K562 (cell line): ENCODE data around the gene PGGHG. TPM values are rescaled to one million over a fixed set of nuclear protein-coding genes. Genes with fewer than 3 reads are reported as not detected.

Source experiments
- ATAC-seq: fragments of 200-7000 bp; cut with Tn5 transposase; 3 replicates; pipeline ENCODE4 v1.9.1; 2020; ENCODE audit warnings: moderate library complexity
- Bru-seq: library from RNA; stranded (reverse); fragments of 400-500 nt; gene quantifications from one replicate; lab custom pipeline; 2021; lab: Mats Ljungman, UMichigan
- BruChase-seq, 2 experiments: library from RNA; stranded (reverse); fragments of 400-500 nt; gene quantifications; one replicate each; lab custom pipeline; 2021; lab: Mats Ljungman, UMichigan
- BruUV-seq: library from RNA; stranded (reverse); fragments of 400-500 nt; replicated peaks from 2 replicates; lab custom pipeline; 2021; lab: Mats Ljungman, UMichigan
- CTCF ChIA-PET: fragments of 300-600 bp; formaldehyde crosslinking; extraction: SDS; loops from one replicate; lab custom pipeline; 2021; ENCODE audit warnings: low intra/inter-chr PET ratio; lab: Yijun Ruan, JAX
- POLR2A ChIA-PET: fragments of 300-600, 350-650 bp; sonication (Branson Sonifier 250); formaldehyde crosslinking; extraction: SDS; loops from one replicate; lab custom pipeline; 2021; ENCODE audit warnings: antibody characterized with exemption, inconsistent platforms; lab: Yijun Ruan, JAX
- DNase-seq, 4 experiments: peaks; one replicate each; pipeline versions ENCODE4 v3.0.0 to v3.0.0-alpha.2; 2011 to 2018; ENCODE audit warnings: low spot score in 3 of 4, mixed read lengths in 3 of 4; ENCODE audit errors: extremely low read depth in 1 of 4
- FAIRE-seq: peaks from 2 replicates; lab custom pipeline; 2011; peaks lifted over from hg19 to GRCh38; lab: Jason Lieb, UNC
- H2AFZ ChIP-seq: 2 replicates; pipeline ENCODE4 v1.6.0; 2011; ENCODE audit warnings: low read depth, low read length, control low read depth, inconsistent platforms
- H3K27ac ChIP-seq: fragments of 200-600 bp; 3 replicates; pipeline ENCODE4 v1.8.0; 2011; ENCODE audit warnings: low read depth, mild to moderate bottlenecking, control low read depth, inconsistent platforms, low read length, moderate library complexity, mixed read lengths; ENCODE audit errors: extremely low read depth
- H3K27me3 ChIP-seq, 2 experiments: fragments of 300-600 bp in 1 of 2; 2 replicates in 1 of 2; 3 replicates in 1 of 2; pipeline versions ENCODE4 v1.6.0 to v1.8.0; 2011; ENCODE audit warnings: inconsistent platforms in 2 of 2, low read length in 2 of 2, mild to moderate bottlenecking in 1 of 2, mixed read lengths in 1 of 2, moderate library complexity in 1 of 2; ENCODE audit not compliant: control insufficient read depth in 2 of 2, insufficient read depth in 2 of 2
- H3K36me3 ChIP-seq: fragments of 300-600 bp; 3 replicates; pipeline ENCODE4 v1.8.0; 2011; ENCODE audit warnings: mild to moderate bottlenecking, low read length, inconsistent platforms; ENCODE audit not compliant: control insufficient read depth, insufficient read depth
- H3K4me1 ChIP-seq, 2 experiments: fragments of 200-600 bp in 1 of 2; replicated peaks in 1 of 2; 2 replicates in 1 of 2; 3 replicates in 1 of 2; pipeline versions ENCODE4 v1.5.1 to v1.8.0; 2011; ENCODE audit warnings: inconsistent platforms in 2 of 2, low read length in 2 of 2, mild to moderate bottlenecking in 1 of 2, mixed read lengths in 1 of 2, moderate library complexity in 1 of 2; ENCODE audit not compliant: control insufficient read depth in 2 of 2, insufficient read depth in 2 of 2
- H3K4me2 ChIP-seq: 2 replicates; pipeline ENCODE4 v1.6.1; 2011; ENCODE audit warnings: low read length, control low read depth, inconsistent platforms, mixed read lengths; ENCODE audit not compliant: insufficient read depth
- H3K4me3 ChIP-seq: fragments of 200-600 bp; sonication (generic), shearing (Covaris generic); 2 replicates; pipeline ENCODE4 v1.5.1; 2016; ENCODE audit warnings: control low read depth, inconsistent platforms
- H3K79me2 ChIP-seq: fragments of 200-600 bp; 3 replicates; pipeline ENCODE4 v1.8.0; 2011; ENCODE audit warnings: low read length, inconsistent platforms; ENCODE audit not compliant: control insufficient read depth, insufficient read depth
- H3K9ac ChIP-seq, 2 experiments: 2 replicates each; pipeline versions ENCODE4 v1.6.0 to v1.6.1; 2011; ENCODE audit warnings: low read depth in 2 of 2, low read length in 2 of 2, control low read depth in 1 of 2, inconsistent platforms in 1 of 2, mild to moderate bottlenecking in 1 of 2, mixed read lengths in 1 of 2; ENCODE audit not compliant: insufficient read depth in 1 of 2
- H3K9me1 ChIP-seq: one replicate; pipeline ENCODE4 v1.6.0; 2011; ENCODE audit warnings: inconsistent platforms, mild to moderate bottlenecking, low read length, moderate library complexity; ENCODE audit not compliant: control insufficient read depth, insufficient read depth
- H3K9me3 ChIP-seq: replicated peaks from 2 replicates; pipeline ENCODE4 v1.5.1; 2011; ENCODE audit warnings: low read depth, low read length, inconsistent platforms; ENCODE audit not compliant: control insufficient read depth, insufficient read depth
- H4K20me1 ChIP-seq: replicated peaks from 2 replicates; pipeline ENCODE4 v1.6.1; 2011; ENCODE audit warnings: low read length, inconsistent platforms, mixed read lengths; ENCODE audit not compliant: control insufficient read depth, insufficient read depth
- BRD4 ChIP-seq: fragments of 200-600 bp; sonication (generic); IDR thresholded peaks from 2 replicates; pipeline ENCODE4 v1.6.1; 2017; ENCODE audit warnings: inconsistent platforms
- CXXC5 ChIP-seq: fragments of 250-450 bp; sonication (Bioruptor Pico); IDR thresholded peaks from 2 replicates; pipeline ENCODE4 v1.8.0; 2022; ENCODE audit warnings: inconsistent platforms, mild to moderate bottlenecking, moderate library complexity
- GABPA ChIP-seq: fragments of 200-800 bp; sonication (Bioruptor generic); conservative IDR thresholded peaks from 2 replicates; pipeline ENCODE4 v1.6.1; 2016; ENCODE audit warnings: low read depth, missing genetic modification characterization, missing compliant biosample characterization
- GATAD2B ChIP-seq: fragments of 450-650 bp; IDR thresholded peaks from 2 replicates; pipeline ENCODE4 v1.6.1; 2017; ENCODE audit warnings: mild to moderate bottlenecking, borderline replicate concordance
- KLF13 ChIP-seq: fragments of 450-650 bp; IDR thresholded peaks from 2 replicates; pipeline ENCODE4 v1.6.1; 2016; ENCODE audit warnings: missing genetic modification characterization, low read depth, mild to moderate bottlenecking, missing compliant biosample characterization, moderate library complexity, borderline replicate concordance
- MTA1 ChIP-seq: fragments of 450-650 bp; IDR thresholded peaks from 2 replicates; pipeline ENCODE4 v1.6.1; 2017; ENCODE audit warnings: borderline replicate concordance
- MYC ChIP-seq, 2 experiments: fragments of 250-450 bp in 1 of 2; sonication (Bioruptor Pico) in 1 of 2; IDR thresholded peaks; 2 replicates each; pipeline versions ENCODE4 v1.5.1 to v1.6.1; 2012 to 2021; ENCODE audit warnings: low read depth in 2 of 2, borderline replicate concordance in 1 of 2, improper control_type of control experiment in 1 of 2, low read length in 1 of 2, mild to moderate bottlenecking in 1 of 2, moderate library complexity in 1 of 2
- PCBP1 ChIP-seq: fragments of 200-400 bp; formaldehyde crosslinking; IDR thresholded peaks from 2 replicates; pipeline ENCODE4 v1.6.1; 2018; ENCODE audit warnings: mild to moderate bottlenecking, low read depth, low read length; ENCODE audit not compliant: poor library complexity, severe bottlenecking
- POLR2A ChIP-seq: fragments of 450-650 bp; conservative IDR thresholded peaks from 2 replicates; pipeline ENCODE4 v1.6.1; 2016
- POLR2AphosphoS5 ChIP-seq: IDR thresholded peaks from 2 replicates; pipeline ENCODE4 v1.6.1; 2011; ENCODE audit warnings: mild to moderate bottlenecking, low read depth, low read length, moderate library complexity; ENCODE audit not compliant: control insufficient read depth, insufficient read depth
- RBBP5 ChIP-seq: fragments of 200-600 bp; sonication (generic); IDR thresholded peaks from 2 replicates; pipeline ENCODE4 v1.6.1; 2012; ENCODE audit warnings: borderline replicate concordance, mild to moderate bottlenecking, low read length, control low read depth, inconsistent platforms; ENCODE audit not compliant: insufficient read depth, poor library complexity, severe bottlenecking
- THRAP3 ChIP-seq: fragments of 450-650 bp; IDR thresholded peaks from 2 replicates; pipeline ENCODE4 v1.6.1; 2016; ENCODE audit warnings: mild to moderate bottlenecking, inconsistent platforms, borderline replicate concordance
- ZNF347 ChIP-seq: fragments of 450-650 bp; formaldehyde crosslinking; IDR thresholded peaks from 2 replicates; pipeline ENCODE4 v1.4.0; 2020; ENCODE audit warnings: low read depth, mild to moderate bottlenecking, moderate library complexity
- ZSCAN29 ChIP-seq: fragments of 450-650 bp; IDR thresholded peaks from 2 replicates; pipeline ENCODE4 v1.6.1; 2017
- WGBS: fragments of 100-300 bp; shearing (Covaris generic); methylation state at CpG from one replicate; pipeline ENCODE4 v1.1.6; 2016; ENCODE audit warnings: low coverage, mixed read lengths; ENCODE audit not compliant: insufficient coverage; ENCODE audit errors: missing lambda C conversion rate; 5-methylcytosine and 5-hydroxymethylcytosine counted together
- in situ Hi-C: fragments of 300-500 bp; cut with MboI; formaldehyde crosslinking; loops from 4 replicates; pipeline ENCODE4 v1.15.0; 2018; ENCODE audit warnings: inconsistent platforms, mixed read lengths
- intact Hi-C: fragments of 100-400 bp; cut with micrococcal nuclease; formaldehyde crosslinking; loops from 2 replicates; pipeline ENCODE4 v1.14.2; 2022
- long read RNA-seq, 3 experiments: library from polyadenylated mRNA in 2 of 3; library from RNA in 1 of 3; unstranded in 2 of 3; stranded (forward) in 1 of 3; transcript quantifications; one replicate each; pipeline ENCODE4 v2.0.0, GENCODE V29; 2019 to 2022
- polyA minus RNA-seq, 3 experiments: library from RNA; depleted of rRNA, polyadenylated mRNA; stranded (reverse); fragments of >200 nt; gene quantifications; 2 replicates each; pipeline ENCODE4 v1.2.3, GENCODE V29; 2011
- polyA plus RNA-seq, 8 experiments: library from polyadenylated mRNA; depleted of rRNA in 4 of 8; stranded (reverse) in 5 of 8; unstranded in 3 of 8; fragments of >200 nt; fragmentation: Nextera tagmentation in 2 of 8; fragmentation: Illumina TruSeq in 1 of 8; extraction: Ambion mirVana in 2 of 8; extraction: Trizol in 1 of 8; gene quantifications; 2 replicates each; pipeline versions ENCODE4 v1.2.1 to v1.2.3, GENCODE V29; 2011 to 2014; ENCODE audit warnings: inconsistent platforms in 1 of 8, missing spikeins in 1 of 8
- total RNA-seq, 7 experiments: library from RNA; depleted of rRNA in 6 of 7; stranded (reverse); fragments of >200 nt in 6 of 7; fragmentation: Illumina TruSeq in 2 of 7; extraction: Trizol in 2 of 7; gene quantifications; 2 replicates each; pipeline versions ENCODE4 v1.2.1 to v1.2.3, GENCODE V29; 2011 to 2021; ENCODE audit warnings: low replicate concordance in 1 of 7
- TF ChIP-seq, protein P1 (sequence below): fragments of 450-650 bp; IDR thresholded peaks from 2 replicates; pipeline ENCODE4 v1.6.1; 2016; ENCODE audit warnings: low read depth, mild to moderate bottlenecking, moderate library complexity

PGGHG gene
- total RNA-seq (2011; cell fraction: chromatin; rRNA removed; ENCODE audit: low replicate concordance) = 121 and 331 TPM in 2 replicates
- total RNA-seq (2011; cell fraction: nucleolus; rRNA removed) = 233 and 250 TPM in 2 replicates
- total RNA-seq (2011; cell fraction: nucleoplasm; rRNA removed) = 139 and 152 TPM in 2 replicates
- total RNA-seq (2014; rRNA removed) (25.7 and 34.3 TPM in 2 replicates), total RNA-seq (2014; rRNA removed; fragmentation: Illumina TruSeq; extraction: Trizol) (3.3 and 5.1 TPM in 2 replicates), total RNA-seq (2015; rRNA removed; fragmentation: Illumina TruSeq; extraction: Trizol) (13.8 and 15.2 TPM in 2 replicates), total RNA-seq (2021) (55.9 and 73.1 TPM in 2 replicates), polyA plus RNA-seq (2011; rRNA removed) (18.1 and 48.0 TPM in 2 replicates), polyA plus RNA-seq (2014; fragmentation: Illumina TruSeq; extraction: Trizol) (18.3 and 23.2 TPM in 2 replicates), polyA plus RNA-seq (2014; fragmentation: Nextera tagmentation; extraction: Ambion mirVana) (under 1 TPM; 0.38 to 0.84 TPM), polyA plus RNA-seq (2014; rRNA removed) (74.2 and 85.1 TPM in 2 replicates), polyA minus RNA-seq (2011; rRNA and poly(A)+ RNA removed) (2.3 TPM in 2 replicates), Bru-seq, nascent RNA (percentile 74 among the genes with signal in this experiment), BruChase-seq, experiment 1, labeled RNA remaining after a 2-hour chase (percentile 60 among the genes with signal in this experiment), BruChase-seq, experiment 2, labeled RNA remaining after a 6-hour chase (percentile 72 among the genes with signal in this experiment)
- polyA plus RNA-seq (2011; cell fraction: cytosol; rRNA removed) = 11.1 and 18.3 TPM in 2 replicates
- polyA plus RNA-seq (2011; cell fraction: nucleus; rRNA removed) = 636 and 650 TPM in 2 replicates
- polyA plus RNA-seq (2012) = 54.9 and 131 TPM in 2 replicates
- polyA minus RNA-seq (2011; cell fraction: cytosol; rRNA and poly(A)+ RNA removed) = 4.9 and 8.6 TPM in 2 replicates
- 43.4 and 50.0 TPM in 2 replicates for polyA minus RNA-seq (2011; cell fraction: nucleus; rRNA and poly(A)+ RNA removed)
- long read RNA-seq, experiment 1, partial matches to known transcripts = 43 of 103 reads
- long read RNA-seq, experiment 1, other reads (novel, unspliced or antisense) = 60 of 103 reads
- long read RNA-seq, experiment 2, partial matches to known transcripts = 7 of 14 reads
- long read RNA-seq, experiment 2, other reads (novel, unspliced or antisense) = 6 of 14 reads
- long read RNA-seq, experiment 3, partial matches to known transcripts = 0 of 1 reads
- long read RNA-seq, experiment 3, other reads (novel, unspliced or antisense) = 1 of 1 reads

DNA sequence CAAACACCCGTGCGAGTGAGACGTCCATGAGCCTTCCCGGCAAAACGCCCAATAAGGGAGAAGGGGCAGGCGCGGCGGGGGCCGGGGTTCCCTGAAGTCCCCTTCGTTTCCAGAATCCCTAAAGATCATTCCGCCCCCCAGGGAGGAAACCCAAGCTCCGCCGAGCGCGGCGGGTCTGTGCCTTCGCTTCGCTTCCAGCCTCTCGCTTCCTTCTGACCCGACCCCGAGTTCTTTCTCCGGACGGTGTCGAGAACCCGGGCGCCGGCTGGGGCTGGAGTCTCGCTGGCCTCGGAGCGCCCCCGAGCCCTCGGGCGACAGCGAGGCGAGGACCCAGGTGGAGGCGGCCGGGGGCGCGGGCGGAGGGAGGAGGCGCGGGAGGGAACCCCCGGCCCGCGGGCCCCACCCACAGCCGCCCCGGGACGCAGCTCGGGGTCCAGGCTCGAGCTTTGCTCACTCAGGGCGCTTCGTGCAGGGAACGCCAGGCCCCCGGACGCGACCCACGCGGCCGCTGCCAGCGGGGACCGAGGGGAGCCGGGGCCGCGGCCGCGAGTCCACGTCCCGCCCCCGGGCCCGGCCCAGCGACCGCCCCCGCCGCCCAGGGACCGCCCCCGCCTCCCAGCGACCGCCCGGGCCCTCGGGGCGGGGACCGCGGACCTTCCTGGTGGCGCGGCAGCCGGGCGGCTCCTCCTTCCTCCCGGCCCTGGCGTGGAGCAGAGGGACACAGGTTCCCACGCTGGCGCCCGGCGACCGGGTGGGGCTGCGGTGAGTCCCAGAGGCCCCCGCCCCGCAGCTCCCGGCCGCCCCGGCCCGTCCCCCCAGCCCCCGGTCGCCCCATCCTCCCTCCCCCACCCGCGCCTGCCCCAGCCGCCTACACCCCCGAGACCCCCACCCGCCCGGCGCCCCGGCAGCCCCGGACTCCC is at the start of gene PGGHG:
Gene PGGHG (plus strand): TSS at position 649 of the 920 bp plus-strand sequence. CDS start 691 bp downstream, outside the sequence.
- Histone ChIP-seq H2AFZ (peak within 1 kb of the TSS; percentile 27), H3K4me3 (peak within 1 kb of the TSS; percentile 58), H3K36me3 (peaks cover 41% of the 10 kb centered on the region; the same call in 2 of the 3 replicates), H3K27me3 (no peaks in the 10 kb centered on the region), H4K20me1 (no peaks in the 10 kb centered on the region), H3K9me3 (no peaks in the 10 kb centered on the region), H3K4me1 (peaks cover 13 to 90% of the 10 kb centered on the region in 2 experiments; a peak in 4 of 5 replicates), H3K27ac (peak within 1 kb of the TSS; percentile 85), H3K4me2 (peak within 1 kb of the TSS; percentile 85), H3K9me1 (no peaks in the 10 kb centered on the region), H3K9ac (peak within 1 kb of the TSS; percentile 87 to 99), H3K79me2 (peaks cover 37% of the 10 kb centered on the region)
- POLR2A ChIA-PET = interaction anchor here (0.7 to 1.4 kb wide), 7 partner anchors 9 to 82 kb away, joined by 3 to 4 read pairs (median 3); partner anchors contain the start of genes BET1L, NLRP6 and RIC8A
- peak; percentile 90 for ATAC-seq
- CTCF ChIA-PET = no interaction called here
- intact Hi-C loops = no loop called here
- FAIRE-seq = no peak
- WGBS = under 1% methylated on average over 35 of the region's 112 CpGs
- peak; percentile 86 to 96 (median 96) for DNase-seq
- in situ Hi-C loops = no loop called here
- TSS peak; percentile 64 for BruUV-seq
- TF ChIP-seq, protein P1, sequence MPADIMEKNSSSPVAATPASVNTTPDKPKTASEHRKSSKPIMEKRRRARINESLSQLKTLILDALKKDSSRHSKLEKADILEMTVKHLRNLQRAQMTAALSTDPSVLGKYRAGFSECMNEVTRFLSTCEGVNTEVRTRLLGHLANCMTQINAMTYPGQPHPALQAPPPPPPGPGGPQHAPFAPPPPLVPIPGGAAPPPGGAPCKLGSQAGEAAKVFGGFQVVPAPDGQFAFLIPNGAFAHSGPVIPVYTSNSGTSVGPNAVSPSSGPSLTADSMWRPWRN = no peak
- TF ChIP-seq BRD4 (no peak), THRAP3 (no peak), GABPA (tag) (peak; percentile 46), GATAD2B (peak; percentile 90), RBBP5 (peak; percentile 42), MTA1 (no peak), CXXC5 (CRISPR knock-in tag) (peak; percentile 64), KLF13 (tag) (no peak), ZSCAN29 (no peak), PCBP1 (peak; percentile 42), POLR2A (0 out of 2 replicates have a peak, but pooled peaks have one; percentile 12), POLR2AphosphoS5 (0 out of 2 replicates have a peak, but pooled peaks have one; percentile 59), MYC (IDR thresholded peaks at IDR 0.05; ENCODE audit: low read depth, low read length) (no peak), MYC (CRISPR knock-in tag; IDR thresholded peaks at IDR 0.05; ENCODE audit: borderline replicate concordance, low read depth) (0 out of 2 replicates have a peak, but pooled peaks have one; percentile 5), ZNF347 (CRISPR knock-in tag) (no peak)
